PC-3 (cell line): Measurements from ENCODE around the gene PTH2.

Experiments
- EZH2 ChIP-seq: fragments of 300-600 bp; sonication (generic); IDR thresholded peaks from one replicate; pipeline ENCODE4 v1.6.1; 2017; ENCODE audit warnings: antibody characterized with exemption, mild to moderate bottlenecking, low read length; ENCODE audit not compliant: unreplicated experiment
- EZH2phosphoT487 ChIP-seq: fragments of 300-600 bp; sonication (generic); IDR thresholded peaks from 2 replicates; pipeline ENCODE4 v1.6.1; 2018; ENCODE audit warnings: mild to moderate bottlenecking, antibody characterized with exemption, low read length, borderline replicate concordance
- TF ChIP-seq, protein P1 (sequence below): fragments of 300-600 bp; sonication (generic); conservative IDR thresholded peaks from 2 replicates; pipeline ENCODE4 v1.5.1; 2017; ENCODE audit warnings: antibody characterized with exemption, low read depth, mild to moderate bottlenecking, low read length

DNA sequence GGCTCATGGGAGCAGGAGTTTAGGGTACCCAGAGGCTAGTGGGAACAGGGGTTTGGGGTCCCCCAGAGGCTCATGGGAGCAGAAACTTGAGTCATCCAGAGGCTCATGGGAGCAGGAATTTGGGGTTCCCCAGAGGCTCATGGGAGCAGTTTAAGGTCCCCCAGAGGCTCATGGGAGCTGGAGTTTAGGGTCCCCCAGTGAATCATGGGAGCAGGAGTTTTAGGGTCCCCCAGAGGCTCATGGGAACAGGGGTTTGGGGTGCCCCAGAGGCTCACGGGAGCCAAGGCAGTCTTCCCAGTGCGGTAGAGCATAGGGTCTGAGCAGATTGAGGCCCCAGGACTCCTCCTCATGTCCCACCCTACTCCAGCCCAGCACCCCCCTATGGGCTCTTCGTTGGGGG is 42.1 kb upstream of the PTH2 start:
- TF ChIP-seq, protein P1, sequence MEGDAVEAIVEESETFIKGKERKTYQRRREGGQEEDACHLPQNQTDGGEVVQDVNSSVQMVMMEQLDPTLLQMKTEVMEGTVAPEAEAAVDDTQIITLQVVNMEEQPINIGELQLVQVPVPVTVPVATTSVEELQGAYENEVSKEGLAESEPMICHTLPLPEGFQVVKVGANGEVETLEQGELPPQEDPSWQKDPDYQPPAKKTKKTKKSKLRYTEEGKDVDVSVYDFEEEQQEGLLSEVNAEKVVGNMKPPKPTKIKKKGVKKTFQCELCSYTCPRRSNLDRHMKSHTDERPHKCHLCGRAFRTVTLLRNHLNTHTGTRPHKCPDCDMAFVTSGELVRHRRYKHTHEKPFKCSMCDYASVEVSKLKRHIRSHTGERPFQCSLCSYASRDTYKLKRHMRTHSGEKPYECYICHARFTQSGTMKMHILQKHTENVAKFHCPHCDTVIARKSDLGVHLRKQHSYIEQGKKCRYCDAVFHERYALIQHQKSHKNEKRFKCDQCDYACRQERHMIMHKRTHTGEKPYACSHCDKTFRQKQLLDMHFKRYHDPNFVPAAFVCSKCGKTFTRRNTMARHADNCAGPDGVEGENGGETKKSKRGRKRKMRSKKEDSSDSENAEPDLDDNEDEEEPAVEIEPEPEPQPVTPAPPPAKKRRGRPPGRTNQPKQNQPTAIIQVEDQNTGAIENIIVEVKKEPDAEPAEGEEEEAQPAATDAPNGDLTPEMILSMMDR = no peak
- no peak for TF ChIP-seq EZH2
- no peak for TF ChIP-seq EZH2phosphoT487
